Breast epithelium (tissue), 3 donors: ENCODE data around the gene REEP3.

Experiments
- POLR2A ChIP-seq: fragments of 450-650 bp; IDR thresholded peaks from one replicate; pipeline ENCODE4 v1.6.1; 2016; ENCODE audit warnings: antibody characterized with exemption, mild to moderate bottlenecking, moderate library complexity
- POLR2AphosphoS5 ChIP-seq, 3 donors: sonication (generic); formaldehyde crosslinking; IDR thresholded peaks; one replicate each; pipeline ENCODE4 v1.6.1; 2017; ENCODE audit warnings: antibody characterized with exemption in 3 of 3
- TF ChIP-seq, protein P1 (sequence below), 3 donors: fragments of 450-650 bp; IDR thresholded peaks; one replicate each; pipeline ENCODE4 v1.5.1; 2016 to 2017; ENCODE audit warnings: antibody characterized with exemption in 3 of 3, mild to moderate bottlenecking in 3 of 3, moderate library complexity in 3 of 3

GRCh38 chr10:63578501-63578900 is 57.3 kb downstream of the REEP3 start:
- no peak for TF ChIP-seq POLR2AphosphoS5 (IDR thresholded peaks at IDR 0.05)
- TF ChIP-seq, protein P1, sequence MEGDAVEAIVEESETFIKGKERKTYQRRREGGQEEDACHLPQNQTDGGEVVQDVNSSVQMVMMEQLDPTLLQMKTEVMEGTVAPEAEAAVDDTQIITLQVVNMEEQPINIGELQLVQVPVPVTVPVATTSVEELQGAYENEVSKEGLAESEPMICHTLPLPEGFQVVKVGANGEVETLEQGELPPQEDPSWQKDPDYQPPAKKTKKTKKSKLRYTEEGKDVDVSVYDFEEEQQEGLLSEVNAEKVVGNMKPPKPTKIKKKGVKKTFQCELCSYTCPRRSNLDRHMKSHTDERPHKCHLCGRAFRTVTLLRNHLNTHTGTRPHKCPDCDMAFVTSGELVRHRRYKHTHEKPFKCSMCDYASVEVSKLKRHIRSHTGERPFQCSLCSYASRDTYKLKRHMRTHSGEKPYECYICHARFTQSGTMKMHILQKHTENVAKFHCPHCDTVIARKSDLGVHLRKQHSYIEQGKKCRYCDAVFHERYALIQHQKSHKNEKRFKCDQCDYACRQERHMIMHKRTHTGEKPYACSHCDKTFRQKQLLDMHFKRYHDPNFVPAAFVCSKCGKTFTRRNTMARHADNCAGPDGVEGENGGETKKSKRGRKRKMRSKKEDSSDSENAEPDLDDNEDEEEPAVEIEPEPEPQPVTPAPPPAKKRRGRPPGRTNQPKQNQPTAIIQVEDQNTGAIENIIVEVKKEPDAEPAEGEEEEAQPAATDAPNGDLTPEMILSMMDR (IDR thresholded peaks at IDR 0.05), result no peak
- TF ChIP-seq POLR2A, result no peak
